Ascending aorta (tissue), 2 donors: ENCODE results near the gene TSN. TPM values are rescaled to one million over a fixed set of nuclear protein-coding genes. Genes with fewer than 3 reads are reported as not detected.

Experiments
- DNase-seq, 2 donors: peaks; one replicate each; pipeline ENCODE4 v3.0.0-alpha.2; 2019; ENCODE audit warnings: low spot score in 2 of 2
- H3K27ac ChIP-seq, 2 donors: fragments of 200-600 bp; sonication (generic); one replicate each; pipeline ENCODE4 v1.5.1; 2016 to 2017; ENCODE audit warnings: mild to moderate bottlenecking in 1 of 2
- H3K27me3 ChIP-seq: fragments of 200-600 bp; sonication (generic); one replicate; pipeline ENCODE4 v1.5.1; 2017
- H3K36me3 ChIP-seq, 2 donors: fragments of 200-600 bp; sonication (generic); one replicate each; pipeline ENCODE4 v1.5.1; 2016
- H3K4me1 ChIP-seq, 2 donors: fragments of 200-600 bp; sonication (generic); one replicate each; pipeline ENCODE4 v1.5.1; 2016 to 2017; ENCODE audit warnings: mild to moderate bottlenecking in 1 of 2
- H3K4me3 ChIP-seq, 2 donors: fragments of 200-600 bp; sonication (generic); one replicate each; pipeline ENCODE4 v1.5.1; 2016 to 2017; ENCODE audit warnings: mild to moderate bottlenecking in 1 of 2
- H3K9me3 ChIP-seq, 2 donors: fragments of 200-600 bp; sonication (generic); one replicate each; pipeline ENCODE4 v1.5.1; 2016
- CTCF ChIP-seq, 3 experiments: fragments of 200-600 bp in 2 of 3; fragments of 450-650 bp in 1 of 3; sonication (generic) in 2 of 3; IDR thresholded peaks; one replicate each; pipeline ENCODE4 v1.5.1; 2016 to 2019; ENCODE audit warnings: antibody characterized with exemption in 3 of 3, mild to moderate bottlenecking in 1 of 3, moderate library complexity in 1 of 3
- intact Hi-C: fragments of 100-400 bp; cut with DNase I; formaldehyde crosslinking; loops from one replicate; pipeline ENCODE4 v1.15.1; 2023
- total RNA-seq: library from RNA; depleted of rRNA; stranded (reverse); fragments of >200 nt; gene quantifications from one replicate; pipeline ENCODE4 v1.1.0, GENCODE V29; 2016

Gene TSN
- total RNA-seq, 1 donor from 2014 or later = 42.6 TPM

- no peaks in the 10 kb centered on the region for H3K27me3 ChIP-seq
- H3K4me1 ChIP-seq = no peaks in the 10 kb centered on the region
- DNase-seq = no peak
- no peak overlapping the region for H3K27ac ChIP-seq
- no peak overlapping the region for H3K4me3 ChIP-seq
- no peaks in the 10 kb centered on the region for H3K9me3 ChIP-seq
- TF ChIP-seq CTCF (IDR thresholded peaks at IDR 0.05) = no peak
- intact Hi-C loops = no loop called here
- H3K36me3 ChIP-seq = no peaks in the 10 kb centered on the region
These were observed 23.5 kb downstream of the TSN start for GRCh38 chr2:121778741-121779487.

DNA sequence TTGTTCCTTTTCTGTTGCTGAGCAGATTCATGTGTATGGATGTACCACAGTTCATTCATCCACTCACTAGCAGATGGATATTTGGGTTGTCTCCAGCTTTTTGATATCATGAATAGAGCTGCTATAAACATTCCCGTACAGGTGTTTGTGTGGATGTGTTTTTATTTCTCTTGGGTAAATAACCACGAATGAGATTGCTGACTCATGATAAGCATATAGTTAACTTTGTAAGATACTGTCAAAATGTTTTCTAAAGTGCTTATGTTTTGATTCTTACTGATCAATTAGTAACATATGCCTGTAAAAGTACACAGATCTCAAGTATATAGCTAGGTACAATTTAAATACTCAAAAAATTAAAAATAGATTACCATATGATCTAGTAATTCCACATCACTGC is 27.7 kb downstream of the TSN start:
- Histone ChIP-seq H3K36me3 (no peaks in the 10 kb centered on the region), H3K4me1 (no peaks in the 10 kb centered on the region), H3K27me3 (no peaks in the 10 kb centered on the region), H3K9me3 (no peaks in the 10 kb centered on the region), H3K4me3 (no peak overlapping the region), H3K27ac (no peak overlapping the region)
- intact Hi-C loops = no loop called here
- no peak for DNase-seq
- no peak for TF ChIP-seq CTCF (IDR thresholded peaks at IDR 0.05)

GRCh38 chr2:121788685-121789084 is 33.2 kb downstream of the TSN start:
- Histone ChIP-seq H3K27me3 (no peaks in the 10 kb centered on the region), H3K9me3 (no peaks in the 10 kb centered on the region), H3K4me3 (no peak overlapping the region), H3K36me3 (no peaks in the 10 kb centered on the region), H3K4me1 (no peaks in the 10 kb centered on the region), H3K27ac (no peak overlapping the region)
- DNase-seq = no peak
- TF ChIP-seq CTCF (IDR thresholded peaks at IDR 0.05) = no peak
- intact Hi-C loops = no loop called here

GRCh38 chr2:121790276-121790956 is 35.0 kb downstream of the TSN start:
- TF ChIP-seq CTCF (IDR thresholded peaks at IDR 0.05) = no peak
- no peak overlapping the region for H3K27ac ChIP-seq
- no peak for DNase-seq
- no peaks in the 10 kb centered on the region for H3K9me3 ChIP-seq
- H3K4me1 ChIP-seq = no peaks in the 10 kb centered on the region
- H3K27me3 ChIP-seq = no peaks in the 10 kb centered on the region
- H3K4me3 ChIP-seq = no peak overlapping the region
- intact Hi-C loops = no loop called here
- no peaks in the 10 kb centered on the region for H3K36me3 ChIP-seq

GRCh38 chr2:121791290-121791689 is 35.8 kb downstream of the TSN start:
- no peak for DNase-seq
- Histone ChIP-seq H3K4me1 (no peaks in the 10 kb centered on the region), H3K27ac (no peak overlapping the region), H3K9me3 (no peaks in the 10 kb centered on the region), H3K4me3 (no peak overlapping the region), H3K27me3 (no peaks in the 10 kb centered on the region), H3K36me3 (no peaks in the 10 kb centered on the region)
- intact Hi-C loops = no loop called here
- TF ChIP-seq CTCF (IDR thresholded peaks at IDR 0.05) = no peak
